ENCODE results near the gene ITGAE. TPM values are rescaled to one million over a fixed set of nuclear protein-coding genes. Genes with fewer than 3 reads are reported as not detected.

ITGAE gene
- total RNA-seq, 4 donors from 2014 or later = 8.3 to 13.9 (median 9.6) TPM

DNA sequence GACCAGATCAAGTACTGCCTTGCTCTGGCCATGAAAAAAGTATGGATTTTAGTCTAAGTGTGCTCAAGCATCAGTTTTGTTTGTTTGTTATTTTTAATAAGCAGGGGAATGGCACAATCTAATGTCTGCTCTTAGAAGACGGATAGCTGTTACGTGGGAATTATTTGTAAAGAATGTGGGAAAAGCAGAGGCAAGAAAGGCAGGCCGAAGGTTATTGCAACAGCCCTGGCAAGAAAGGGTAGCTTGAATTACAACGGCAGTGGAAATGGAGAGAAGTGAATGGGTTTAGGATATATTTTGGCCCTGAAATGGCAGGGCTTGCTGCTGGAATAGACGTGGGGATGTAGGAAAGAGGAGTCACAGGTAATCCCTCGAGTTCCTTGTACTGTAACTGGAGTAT is 78.3 kb downstream of the ITGAE start:
- intact Hi-C loops (cut with DNase I; ENCODE audit: low total_unique reads) = no loop called here
- TF ChIP-seq, protein P1, sequence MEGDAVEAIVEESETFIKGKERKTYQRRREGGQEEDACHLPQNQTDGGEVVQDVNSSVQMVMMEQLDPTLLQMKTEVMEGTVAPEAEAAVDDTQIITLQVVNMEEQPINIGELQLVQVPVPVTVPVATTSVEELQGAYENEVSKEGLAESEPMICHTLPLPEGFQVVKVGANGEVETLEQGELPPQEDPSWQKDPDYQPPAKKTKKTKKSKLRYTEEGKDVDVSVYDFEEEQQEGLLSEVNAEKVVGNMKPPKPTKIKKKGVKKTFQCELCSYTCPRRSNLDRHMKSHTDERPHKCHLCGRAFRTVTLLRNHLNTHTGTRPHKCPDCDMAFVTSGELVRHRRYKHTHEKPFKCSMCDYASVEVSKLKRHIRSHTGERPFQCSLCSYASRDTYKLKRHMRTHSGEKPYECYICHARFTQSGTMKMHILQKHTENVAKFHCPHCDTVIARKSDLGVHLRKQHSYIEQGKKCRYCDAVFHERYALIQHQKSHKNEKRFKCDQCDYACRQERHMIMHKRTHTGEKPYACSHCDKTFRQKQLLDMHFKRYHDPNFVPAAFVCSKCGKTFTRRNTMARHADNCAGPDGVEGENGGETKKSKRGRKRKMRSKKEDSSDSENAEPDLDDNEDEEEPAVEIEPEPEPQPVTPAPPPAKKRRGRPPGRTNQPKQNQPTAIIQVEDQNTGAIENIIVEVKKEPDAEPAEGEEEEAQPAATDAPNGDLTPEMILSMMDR (IDR thresholded peaks at IDR 0.05) = no peak
- no peak for TF ChIP-seq POLR2A (IDR thresholded peaks at IDR 0.05)
- H3K4me3 ChIP-seq (ENCODE audit: low read depth, poor library complexity, severe bottlenecking) = no peak overlapping the region
- no peak for DNase-seq (ENCODE audit: low spot score in 2 of 2)
- 19 to 29% methylated on average over 6 of the region's 6 CpGs for WGBS, 2 donors

DNA sequence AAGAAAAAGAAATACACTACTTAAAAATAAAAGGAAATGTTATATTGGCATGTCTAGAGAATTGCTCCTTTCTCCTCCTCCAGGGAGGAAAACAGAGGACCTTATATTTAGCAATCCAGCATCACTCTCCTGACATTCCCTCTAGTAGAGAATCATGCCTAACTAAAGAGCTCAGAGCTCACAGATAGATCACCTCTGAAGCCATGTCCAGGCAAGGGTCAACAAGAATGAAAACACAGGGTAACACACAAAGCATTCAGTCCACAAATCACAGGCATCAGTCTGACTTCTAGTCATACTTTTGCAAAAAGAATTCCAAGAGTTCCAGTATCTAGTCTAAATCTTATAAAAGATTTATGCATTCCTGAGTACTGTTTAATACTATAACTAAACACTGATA is 81.7 kb downstream of the ITGAE start:
- DNase-seq (ENCODE audit: low spot score in 2 of 2) = no peak
- intact Hi-C loops (cut with DNase I; ENCODE audit: low total_unique reads) = no loop called here
- H3K4me3 ChIP-seq (ENCODE audit: low read depth, poor library complexity, severe bottlenecking) = no peak overlapping the region
- no peak for TF ChIP-seq POLR2A (IDR thresholded peaks at IDR 0.05)
- TF ChIP-seq, protein P1 (IDR thresholded peaks at IDR 0.05) = no peak

DNA sequence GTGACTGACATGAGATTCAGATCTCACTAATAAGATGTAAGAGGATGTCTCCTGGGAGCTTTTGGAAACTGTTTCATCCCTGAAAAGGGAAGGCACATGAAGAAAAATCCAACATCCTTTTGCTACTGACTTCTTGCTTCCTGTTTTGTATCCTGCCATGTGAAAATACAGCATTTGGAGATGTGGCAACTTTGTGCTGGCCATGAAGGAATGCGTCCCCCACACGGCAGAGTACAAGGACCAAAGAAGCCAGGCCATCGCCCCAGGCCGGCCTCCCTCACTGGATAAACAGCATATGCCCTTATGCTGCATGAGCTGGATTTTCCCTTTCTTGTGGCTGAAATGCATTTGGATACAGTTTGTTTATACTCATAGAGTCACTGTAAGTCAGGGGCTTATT is 82.8 kb downstream of the ITGAE start:
- no peak overlapping the region for H3K4me3 ChIP-seq (ENCODE audit: low read depth, poor library complexity, severe bottlenecking)
- 82 to 90% methylated on average over 4 of the region's 4 CpGs for WGBS, 2 donors
- no peak for DNase-seq (ENCODE audit: low spot score in 2 of 2)
- TF ChIP-seq POLR2A (IDR thresholded peaks at IDR 0.05) = no peak
- TF ChIP-seq, protein P1 (IDR thresholded peaks at IDR 0.05) = no peak
- intact Hi-C loops (cut with DNase I; ENCODE audit: low total_unique reads) = no loop called here

DNA sequence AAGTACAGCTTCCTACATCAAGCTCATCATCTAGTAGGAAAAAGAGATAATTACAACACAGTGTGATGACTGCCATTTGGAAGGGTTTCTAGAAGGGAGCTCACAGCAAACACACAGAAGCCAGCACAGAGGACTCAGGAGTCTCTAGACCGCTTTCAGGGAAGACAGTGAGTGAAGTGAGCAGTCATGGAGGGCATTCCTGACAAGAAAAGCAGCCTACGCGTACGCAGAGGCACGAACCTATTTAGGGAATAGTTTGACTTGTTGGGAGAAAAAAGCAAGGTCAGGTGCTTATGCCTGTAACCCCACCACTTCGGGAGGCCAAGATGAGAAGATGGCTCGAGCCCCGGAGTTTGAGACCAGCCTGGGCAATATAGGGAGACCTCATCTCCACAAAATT is 85.7 kb downstream of the ITGAE start:
- H3K4me3 ChIP-seq (ENCODE audit: low read depth, poor library complexity, severe bottlenecking) = no peak overlapping the region
- TF ChIP-seq POLR2A (IDR thresholded peaks at IDR 0.05) = no peak
- TF ChIP-seq, protein P1 (IDR thresholded peaks at IDR 0.05) = no peak
- DNase-seq (ENCODE audit: low spot score in 2 of 2) = no peak
- 91 to 95% methylated on average over 8 of the region's 8 CpGs for WGBS, 2 donors
- intact Hi-C loops (cut with DNase I; ENCODE audit: low total_unique reads) = no loop called here

DNA sequence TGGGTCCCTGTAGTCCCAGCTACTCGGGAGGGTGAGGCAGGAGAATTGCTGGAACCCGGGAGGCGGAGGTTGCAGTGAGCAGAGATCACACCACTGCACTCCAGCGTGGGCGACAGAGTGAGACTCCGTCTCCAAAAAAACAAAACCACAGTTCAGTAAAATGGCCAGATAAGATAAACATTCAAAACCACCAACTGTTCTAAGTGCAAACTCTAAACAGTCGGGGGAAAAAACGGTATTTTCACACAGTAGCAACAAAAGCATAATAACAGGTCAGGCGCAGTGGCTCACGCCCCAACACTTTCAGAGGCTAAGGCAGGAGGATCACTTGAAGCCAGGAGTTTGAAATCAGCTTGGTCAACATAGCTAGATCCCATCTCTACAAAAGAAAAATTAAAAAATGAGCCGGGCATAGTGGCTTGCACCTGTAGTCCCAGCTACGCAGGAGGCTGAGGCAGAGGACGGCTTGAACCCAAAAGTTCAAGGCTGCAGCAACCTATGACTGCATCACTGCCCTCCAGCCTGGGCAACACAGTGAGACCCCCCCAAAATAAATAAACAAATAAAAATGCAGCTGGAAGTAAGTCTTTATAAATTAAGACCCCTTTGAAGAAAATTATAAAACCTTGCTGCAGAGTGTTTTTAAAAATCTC is 88.1 kb downstream of the ITGAE start:
- H3K4me3 ChIP-seq (ENCODE audit: low read depth, poor library complexity, severe bottlenecking) = no peak overlapping the region
- WGBS, 2 donors = 81 to 85% methylated on average over 13 of the region's 13 CpGs
- TF ChIP-seq, protein P1 (IDR thresholded peaks at IDR 0.05) = no peak
- no peak for TF ChIP-seq POLR2A (IDR thresholded peaks at IDR 0.05)
- no peak for DNase-seq (ENCODE audit: low spot score in 2 of 2)
- intact Hi-C loops (cut with DNase I; ENCODE audit: low total_unique reads) = no loop called here

DNA sequence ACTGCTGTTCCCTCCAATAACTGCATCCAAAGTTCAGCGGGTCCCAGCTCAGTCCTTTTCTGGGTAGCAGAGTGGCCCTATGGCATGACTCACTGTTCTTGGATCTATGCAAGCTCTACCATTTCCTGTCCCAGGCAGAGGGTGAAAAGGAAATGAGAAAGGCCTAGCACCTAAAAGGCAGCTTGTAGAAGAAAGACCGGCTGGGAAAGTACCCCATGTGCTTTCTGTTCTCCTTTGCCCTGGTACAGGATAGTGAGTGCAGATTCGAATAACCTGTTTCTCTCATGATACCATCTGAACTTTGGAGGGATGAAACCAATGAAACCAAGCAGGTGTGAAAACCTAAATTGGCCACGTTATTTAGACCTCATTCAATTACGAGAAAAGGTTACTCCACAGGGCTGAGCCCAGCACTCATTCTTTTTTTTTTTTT is 90.0 kb downstream of the ITGAE start:
- 59% methylated on average over 5 of the region's 5 CpGs for WGBS, 2 donors
- intact Hi-C loops (cut with DNase I; ENCODE audit: low total_unique reads) = no loop called here
- no peak for TF ChIP-seq POLR2A (IDR thresholded peaks at IDR 0.05)
- TF ChIP-seq, protein P1 (IDR thresholded peaks at IDR 0.05) = no peak
- no peak overlapping the region for H3K4me3 ChIP-seq (ENCODE audit: low read depth, poor library complexity, severe bottlenecking)
- DNase-seq (ENCODE audit: low spot score in 2 of 2) = no peak

Measured in lower leg skin (tissue), 4 donors.